Breast epithelium (tissue), 3 donors: ENCODE results near the gene PLPPR3.

Source experiments
- POLR2A ChIP-seq: fragments of 450-650 bp; IDR thresholded peaks from one replicate; pipeline ENCODE4 v1.6.1; 2016; ENCODE audit warnings: antibody characterized with exemption, mild to moderate bottlenecking, moderate library complexity
- POLR2AphosphoS5 ChIP-seq, 3 donors: sonication (generic); formaldehyde crosslinking; IDR thresholded peaks; one replicate each; pipeline ENCODE4 v1.6.1; 2017; ENCODE audit warnings: antibody characterized with exemption in 3 of 3
- TF ChIP-seq, protein P1 (sequence below), 3 donors: fragments of 450-650 bp; IDR thresholded peaks; one replicate each; pipeline ENCODE4 v1.5.1; 2016 to 2017; ENCODE audit warnings: antibody characterized with exemption in 3 of 3, mild to moderate bottlenecking in 3 of 3, moderate library complexity in 3 of 3

DNA sequence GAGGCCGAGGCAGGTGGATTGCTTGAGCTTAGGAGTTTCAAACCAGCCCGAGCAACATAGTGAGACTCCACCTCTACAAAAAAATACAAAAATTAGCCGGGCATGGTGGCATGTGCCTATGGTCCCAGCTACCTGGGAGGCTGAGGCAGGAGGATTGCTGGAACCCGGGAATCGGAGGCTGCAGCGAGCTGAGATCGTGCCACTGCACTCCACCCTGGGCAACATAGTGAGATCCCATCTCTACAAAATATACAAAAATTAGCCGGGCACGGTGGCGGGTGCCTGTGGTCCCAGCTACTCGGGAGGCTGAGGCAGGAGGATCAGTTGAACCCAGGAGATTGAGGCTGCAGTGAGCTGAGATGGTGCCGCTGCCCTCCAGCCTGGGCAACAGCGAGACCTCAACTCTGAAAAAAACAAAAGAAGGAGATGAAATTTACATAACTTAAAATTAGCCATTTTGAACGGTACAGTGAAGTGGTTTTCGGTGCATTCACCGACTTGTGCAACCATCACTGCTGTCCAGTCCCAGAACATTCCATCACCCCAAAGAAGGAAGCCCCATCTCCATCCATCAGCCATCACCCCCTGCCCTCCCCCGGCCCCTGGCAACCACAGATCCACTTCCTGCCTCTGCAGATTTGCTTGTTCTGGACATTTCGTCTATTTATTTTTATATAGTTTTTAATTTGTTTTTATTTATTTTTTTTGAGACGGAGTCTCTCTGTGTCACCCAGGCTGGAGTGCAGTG is 4.3 kb upstream of the PLPPR3 start:
- TF ChIP-seq POLR2A = no peak
- TF ChIP-seq, protein P1, sequence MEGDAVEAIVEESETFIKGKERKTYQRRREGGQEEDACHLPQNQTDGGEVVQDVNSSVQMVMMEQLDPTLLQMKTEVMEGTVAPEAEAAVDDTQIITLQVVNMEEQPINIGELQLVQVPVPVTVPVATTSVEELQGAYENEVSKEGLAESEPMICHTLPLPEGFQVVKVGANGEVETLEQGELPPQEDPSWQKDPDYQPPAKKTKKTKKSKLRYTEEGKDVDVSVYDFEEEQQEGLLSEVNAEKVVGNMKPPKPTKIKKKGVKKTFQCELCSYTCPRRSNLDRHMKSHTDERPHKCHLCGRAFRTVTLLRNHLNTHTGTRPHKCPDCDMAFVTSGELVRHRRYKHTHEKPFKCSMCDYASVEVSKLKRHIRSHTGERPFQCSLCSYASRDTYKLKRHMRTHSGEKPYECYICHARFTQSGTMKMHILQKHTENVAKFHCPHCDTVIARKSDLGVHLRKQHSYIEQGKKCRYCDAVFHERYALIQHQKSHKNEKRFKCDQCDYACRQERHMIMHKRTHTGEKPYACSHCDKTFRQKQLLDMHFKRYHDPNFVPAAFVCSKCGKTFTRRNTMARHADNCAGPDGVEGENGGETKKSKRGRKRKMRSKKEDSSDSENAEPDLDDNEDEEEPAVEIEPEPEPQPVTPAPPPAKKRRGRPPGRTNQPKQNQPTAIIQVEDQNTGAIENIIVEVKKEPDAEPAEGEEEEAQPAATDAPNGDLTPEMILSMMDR (IDR thresholded peaks at IDR 0.05) = no peak
- TF ChIP-seq POLR2AphosphoS5 (IDR thresholded peaks at IDR 0.05) = no peak
